Tibial nerve (tissue), 4 donors: ENCODE data around the gene OPN1SW. TPM values are rescaled to one million over a fixed set of nuclear protein-coding genes. Genes with fewer than 3 reads are reported as not detected.

ENCODE experiments used
- DNase-seq, 2 donors: peaks; one replicate each; pipeline ENCODE4 v3.0.0-alpha.2; 2019; ENCODE audit warnings: low spot score in 2 of 2
- H3K27ac ChIP-seq, 4 donors: fragments of 200-600 bp; sonication (generic) in 3 of 4; one replicate each; pipeline ENCODE4 v1.5.1; 2017 to 2019; ENCODE audit warnings: mild to moderate bottlenecking in 1 of 4
- H3K27me3 ChIP-seq, 2 donors: fragments of 200-600 bp; sonication (generic) in 1 of 2; one replicate each; pipeline versions ENCODE4 v1.5.1 to v1.6.0; 2017 to 2019
- H3K36me3 ChIP-seq, 3 donors: fragments of 200-600 bp; sonication (generic); one replicate each; pipeline ENCODE4 v1.5.1; 2018 to 2019
- H3K4me1 ChIP-seq, 4 donors: fragments of 200-600 bp; sonication (generic) in 3 of 4; one replicate each; pipeline ENCODE4 v1.5.1; 2017 to 2019
- H3K4me3 ChIP-seq, 4 donors: fragments of 200-600 bp; sonication (generic) in 3 of 4; one replicate each; pipeline ENCODE4 v1.5.1; 2017 to 2019; ENCODE audit warnings: mild to moderate bottlenecking in 1 of 4, moderate library complexity in 1 of 4
- H3K9me3 ChIP-seq, 4 donors: fragments of 200-600 bp; sonication (generic) in 3 of 4; one replicate each; pipeline ENCODE4 v1.5.1; 2017 to 2019
- CTCF ChIP-seq, 5 experiments: fragments of 200-600 bp in 3 of 5; fragments of 450-650 bp in 2 of 5; sonication (generic) in 3 of 5; IDR thresholded peaks; one replicate each; pipeline ENCODE4 v1.5.1; 2016 to 2019; ENCODE audit warnings: antibody characterized with exemption in 5 of 5, mild to moderate bottlenecking in 3 of 5, moderate library complexity in 2 of 5
- EP300 ChIP-seq, 2 donors: sonication (generic); formaldehyde crosslinking; IDR thresholded peaks; one replicate each; pipeline ENCODE4 v1.6.1; 2017; ENCODE audit warnings: antibody characterized with exemption in 2 of 2, mild to moderate bottlenecking in 1 of 2
- POLR2A ChIP-seq, 2 donors: fragments of 450-650 bp; IDR thresholded peaks; one replicate each; pipeline ENCODE4 v1.6.1; 2017; ENCODE audit warnings: antibody characterized with exemption in 2 of 2, mild to moderate bottlenecking in 2 of 2, moderate library complexity in 2 of 2
- WGBS, 2 donors: methylation state at CpG; one replicate each; pipeline ENCODE4 v1.1.5; 2018; 5-methylcytosine and 5-hydroxymethylcytosine counted together
- total RNA-seq, 4 donors: library from RNA; depleted of rRNA; stranded (reverse); fragments of >200 nt; gene quantifications; one replicate each; pipeline ENCODE4 v1.1.0, GENCODE V29; 2016

Gene OPN1SW
- total RNA-seq, 4 donors from 2014 or later: not detected

- Histone ChIP-seq H3K27ac (no peak overlapping the region), H3K27me3 (no peaks in the 10 kb centered on the region), H3K9me3 (no peaks in the 10 kb centered on the region), H3K4me3 (no peak overlapping the region), H3K36me3 (no peaks in the 10 kb centered on the region), H3K4me1 (no peaks in the 10 kb centered on the region)
- WGBS, 2 donors: 52 to 54% methylated on average over 11 of the region's 11 CpGs
- no peak for TF ChIP-seq EP300 (IDR thresholded peaks at IDR 0.05)
- TF ChIP-seq POLR2A (IDR thresholded peaks at IDR 0.05): no peak
- peak in 1 of 2 donors; percentile 31 for DNase-seq
These were observed 37.0 kb upstream of the OPN1SW start for GRCh38 chr7:128812514-128813168.

GRCh38 chr7:128811631-128812430 lies 36.2 kb upstream of the OPN1SW start:
- DNase-seq: no peak
- no peaks in the 10 kb centered on the region for H3K27me3 ChIP-seq
- no peaks in the 10 kb centered on the region for H3K4me1 ChIP-seq
- TF ChIP-seq CTCF (IDR thresholded peaks at IDR 0.05) (no peak), POLR2A (IDR thresholded peaks at IDR 0.05) (no peak), EP300 (IDR thresholded peaks at IDR 0.05) (no peak)
- H3K36me3 ChIP-seq: no peaks in the 10 kb centered on the region
- H3K9me3 ChIP-seq: no peaks in the 10 kb centered on the region
- WGBS, 2 donors: 88 to 94% methylated on average over 11 of the region's 11 CpGs
- no peak overlapping the region for H3K27ac ChIP-seq
- H3K4me3 ChIP-seq: no peak overlapping the region

GRCh38 chr7:128810997-128811396 lies 35.4 kb upstream of the OPN1SW start:
- Histone ChIP-seq H3K9me3 (no peaks in the 10 kb centered on the region), H3K27ac (no peak overlapping the region), H3K4me1 (no peaks in the 10 kb centered on the region), H3K4me3 (no peak overlapping the region), H3K36me3 (peaks cover 0 to 4% (median 0%) of the 10 kb centered on the region in 3 donors), H3K27me3 (no peaks in the 10 kb centered on the region)
- no peak for DNase-seq
- WGBS, 2 donors: 92% methylated on average over 3 of the region's 3 CpGs
- no peak for TF ChIP-seq EP300 (IDR thresholded peaks at IDR 0.05)
- TF ChIP-seq POLR2A (IDR thresholded peaks at IDR 0.05): no peak
- no peak for TF ChIP-seq CTCF (IDR thresholded peaks at IDR 0.05)

- 76 to 90% methylated on average over 2 of the region's 2 CpGs for WGBS, 2 donors
- TF ChIP-seq EP300 (IDR thresholded peaks at IDR 0.05) (no peak), POLR2A (IDR thresholded peaks at IDR 0.05) (no peak), CTCF (IDR thresholded peaks at IDR 0.05) (no peak)
- peaks cover 0 to 9% (median 0%) of the 10 kb centered on the region in 3 donors for H3K36me3 ChIP-seq
These were observed 34.9 kb upstream of the OPN1SW start for GRCh38 chr7:128810473-128810872.

GRCh38 chr7:128809363-128809762 lies 33.8 kb upstream of the OPN1SW start:
- WGBS, 2 donors: 87 to 93% methylated on average over 3 of the region's 3 CpGs
- H3K27me3 ChIP-seq: no peaks in the 10 kb centered on the region
- no peak overlapping the region for H3K4me3 ChIP-seq
- no peaks in the 10 kb centered on the region for H3K9me3 ChIP-seq
- TF ChIP-seq CTCF (IDR thresholded peaks at IDR 0.05) (no peak), EP300 (IDR thresholded peaks at IDR 0.05) (no peak), POLR2A (IDR thresholded peaks at IDR 0.05) (no peak)
- peaks cover 0 to 18% (median 0%) of the 10 kb centered on the region in 3 donors for H3K36me3 ChIP-seq
- no peak for DNase-seq
- H3K27ac ChIP-seq: no peak overlapping the region
- H3K4me1 ChIP-seq: no peaks in the 10 kb centered on the region

More at GRCh38 chr7:128810473-128810872, 34.9 kb upstream of the OPN1SW start:
- H3K4me1 ChIP-seq: no peaks in the 10 kb centered on the region
- no peak overlapping the region for H3K27ac ChIP-seq
- no peaks in the 10 kb centered on the region for H3K27me3 ChIP-seq
- DNase-seq: no peak
- H3K9me3 ChIP-seq: no peaks in the 10 kb centered on the region
- no peak overlapping the region for H3K4me3 ChIP-seq
